Hematopoietic multipotent progenitor cell treated with erythropoietin and hydrocortisone succinate and interleukin-3 and kit ligand, for 15 days (in vitro differentiated cells): ENCODE measurements around the gene AGO3.

Source experiments
- DNase-seq: peaks from one replicate; pipeline ENCODE4 v3.0.0-alpha.2; 2015; ENCODE audit warnings: low spot score

Gene AGO3

GRCh38 chr1:36096500-36097432 is 165.9 kb downstream of the AGO3 start:
- no peak for DNase-seq

DNA sequence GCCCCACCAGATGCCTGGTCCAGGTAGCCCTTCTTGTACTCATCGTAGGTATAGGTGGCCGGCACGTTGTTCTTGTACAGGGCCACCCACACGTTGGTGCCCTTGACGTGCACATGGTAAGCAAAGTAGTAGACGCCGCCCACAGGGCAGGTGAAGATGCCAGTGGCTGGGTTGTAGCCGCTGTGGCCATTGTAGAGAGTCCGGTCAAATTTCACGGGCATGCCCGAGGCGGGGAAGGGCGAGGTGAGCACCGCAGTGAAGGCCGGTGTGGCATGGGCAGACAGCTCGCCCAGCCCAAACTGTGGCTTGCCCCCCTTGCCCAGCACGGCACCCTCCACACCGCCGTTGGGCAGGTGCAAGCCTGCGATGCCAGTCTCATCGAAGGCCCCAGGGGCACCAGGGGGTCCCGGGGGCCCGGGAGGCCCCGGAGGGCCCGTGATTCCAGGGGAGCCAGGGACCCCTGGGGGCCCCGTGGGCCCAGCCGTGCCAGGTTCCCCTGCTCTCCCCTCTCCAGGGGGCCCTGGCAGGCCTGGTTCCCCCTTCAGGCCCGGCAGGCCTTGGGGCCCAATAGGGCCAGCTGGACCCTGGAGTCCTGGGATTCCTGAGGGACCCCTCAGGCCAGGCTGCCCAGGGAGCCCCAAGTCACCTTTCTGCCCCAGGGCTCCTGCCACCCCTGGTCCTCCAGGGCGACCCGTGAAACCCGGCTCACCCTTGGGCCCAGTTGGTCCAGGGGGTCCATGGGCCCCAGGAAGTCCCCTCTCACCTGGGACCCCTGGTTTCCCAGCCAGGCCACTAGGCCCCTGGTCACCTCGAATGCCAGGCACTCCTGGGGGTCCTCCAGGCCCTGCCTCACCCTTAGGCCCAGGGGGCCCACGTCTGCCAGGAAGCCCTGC is 167.0 kb downstream of the AGO3 start:
- no peak for DNase-seq

GRCh38 chr1:36098650-36099365 is 167.9 kb downstream of the AGO3 start:
- no peak for DNase-seq

DNA sequence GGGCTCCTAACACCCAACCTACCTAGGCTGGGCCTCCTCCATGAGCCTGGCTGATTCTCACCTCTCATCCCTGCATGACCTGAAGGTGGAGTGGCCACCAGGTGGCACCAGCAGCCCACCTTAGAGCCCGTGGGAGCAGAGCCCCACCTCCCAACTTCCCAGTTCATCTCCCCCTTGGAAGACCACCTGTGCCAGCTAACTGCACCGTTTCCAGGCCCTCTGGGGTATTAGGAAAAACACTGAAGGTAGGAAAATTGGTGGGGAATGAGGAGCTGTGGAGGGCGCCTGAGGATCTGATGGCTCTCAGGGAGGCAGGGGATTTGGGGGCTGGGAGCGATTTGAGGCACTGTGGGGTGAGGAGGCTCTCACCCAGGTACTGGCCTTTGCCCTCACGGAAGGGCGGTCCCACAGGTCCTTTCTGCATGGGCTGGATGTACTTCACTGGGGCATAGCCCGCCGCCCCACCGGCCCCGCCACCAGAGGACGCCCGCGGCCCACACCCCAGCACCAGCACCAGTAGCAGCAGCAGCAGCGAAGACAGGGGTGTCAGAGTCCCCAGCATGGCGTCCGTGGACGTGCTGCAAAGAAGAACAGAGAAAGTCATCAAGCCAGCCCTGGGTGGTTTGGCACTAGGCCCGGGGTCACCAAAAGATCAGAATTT is 168.9 kb downstream of the AGO3 start:
- DNase-seq, result peak; percentile 76

- DNase-seq, result no peak
Observed at GRCh38 chr1:36100376-36100775, 169.5 kb downstream of the AGO3 start.

DNA sequence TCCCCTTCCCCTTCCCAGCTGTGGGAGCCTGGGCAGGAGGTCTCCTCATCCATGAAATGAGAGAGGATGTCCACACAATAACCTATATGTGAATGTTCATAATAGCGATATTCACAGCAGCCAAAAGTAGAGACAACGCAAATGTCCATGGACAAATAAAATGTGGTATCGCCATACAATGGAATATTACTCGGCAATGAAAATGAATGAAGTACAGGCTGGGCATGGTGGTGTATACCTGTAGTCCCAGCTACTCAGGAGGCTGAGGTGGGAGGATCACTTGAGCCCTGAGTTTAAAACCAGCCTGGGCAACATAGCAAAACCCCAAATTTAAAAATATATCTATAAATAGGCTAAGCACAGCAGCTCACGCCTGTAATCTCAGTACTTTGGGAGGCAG is 170.6 kb downstream of the AGO3 start:
- DNase-seq, result no peak

DNA sequence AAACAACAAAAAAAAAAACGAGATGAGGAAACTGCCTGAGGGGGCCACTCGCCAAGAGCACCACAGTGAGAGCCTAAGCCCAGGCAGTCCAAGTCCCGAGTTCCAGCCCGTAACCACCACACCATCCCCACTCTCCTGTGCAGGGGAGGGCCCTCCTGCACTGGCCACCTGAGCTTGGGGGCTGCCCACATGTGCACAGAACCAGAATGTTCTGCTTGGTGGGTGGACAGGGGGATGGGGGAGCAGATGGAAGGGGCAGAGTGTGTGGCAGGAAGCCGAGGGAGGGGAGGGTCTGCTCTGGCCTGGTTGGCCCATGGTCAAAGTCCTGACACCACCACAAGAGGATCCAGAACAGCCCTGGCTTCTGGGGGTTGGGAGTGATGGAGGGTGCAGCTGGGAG is 175.4 kb downstream of the AGO3 start:
- no peak for DNase-seq

- DNase-seq, result no peak
Observed at GRCh38 chr1:36107394-36107793, 176.5 kb downstream of the AGO3 start.

- no peak for DNase-seq
Observed at GRCh38 chr1:36108314-36108713, 177.4 kb downstream of the AGO3 start.

- no peak for DNase-seq
Observed at GRCh38 chr1:36109041-36109679, 178.3 kb downstream of the AGO3 start.

DNA sequence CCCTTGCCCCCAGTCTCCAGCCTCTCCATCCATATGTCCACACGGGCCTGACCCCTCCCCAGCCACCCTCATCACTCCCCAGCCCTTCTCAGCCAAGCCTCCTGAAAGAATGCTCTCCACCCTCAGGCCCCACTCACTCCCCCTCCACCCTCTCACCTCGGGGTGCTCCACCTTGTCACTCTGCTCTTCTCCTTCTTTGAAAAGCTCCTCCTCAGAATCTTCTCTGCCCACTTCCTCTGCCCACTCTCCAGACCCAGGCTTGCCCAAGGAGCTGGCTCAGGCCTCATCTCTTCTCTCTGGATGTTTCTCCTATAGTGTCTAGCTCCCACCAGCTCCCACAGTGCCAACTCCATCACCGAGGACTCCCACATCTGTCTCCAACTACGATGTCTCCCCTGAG is 180.2 kb downstream of the AGO3 start:
- no peak for DNase-seq

DNA sequence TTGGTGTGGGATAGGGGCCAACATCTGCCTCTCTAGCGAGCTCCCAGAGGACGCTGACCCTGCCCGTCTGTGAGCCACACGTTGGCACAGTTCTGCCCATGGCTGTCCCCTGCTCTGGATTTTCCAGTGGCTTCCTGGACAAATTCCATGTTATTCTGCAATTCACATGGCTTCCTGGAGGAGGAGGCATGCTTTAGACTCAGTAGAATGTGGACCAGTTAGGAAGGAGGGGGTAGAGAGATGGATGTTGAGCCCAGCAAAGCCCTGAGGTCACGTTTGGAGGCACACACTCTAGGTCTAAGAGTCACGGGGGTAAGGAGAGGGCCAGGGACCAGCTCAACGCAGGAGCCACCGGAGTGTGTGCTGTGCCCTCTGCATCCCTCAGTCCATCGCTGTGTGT is 181.9 kb downstream of the AGO3 start:
- no peak for DNase-seq

GRCh38 chr1:36114371-36114770 is 183.5 kb downstream of the AGO3 start:
- DNase-seq, result no peak

DNA sequence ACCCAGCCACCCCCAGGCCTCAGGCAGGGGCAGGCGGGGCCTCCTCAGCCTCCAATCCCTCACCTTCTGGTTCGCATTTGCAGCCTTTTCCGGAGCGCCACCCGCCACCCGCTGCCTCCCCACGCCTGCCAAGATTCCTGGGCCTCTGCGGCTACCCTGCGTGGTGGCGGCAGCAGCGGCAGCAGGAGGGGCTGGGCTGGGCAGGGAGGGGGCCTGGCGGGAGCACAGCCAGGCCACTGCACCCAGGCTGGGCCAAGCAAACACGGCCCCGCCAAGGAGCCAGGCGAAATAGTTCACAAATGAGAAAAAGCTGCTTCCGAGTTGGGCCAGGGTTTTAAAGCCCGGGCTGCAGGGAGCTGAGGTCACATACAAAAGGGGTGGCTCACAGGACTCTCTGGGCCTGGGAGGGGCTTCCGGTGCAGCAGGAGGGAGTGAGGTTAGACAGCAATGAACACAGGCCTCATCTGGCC is 184.3 kb downstream of the AGO3 start:
- DNase-seq, result no peak

DNA sequence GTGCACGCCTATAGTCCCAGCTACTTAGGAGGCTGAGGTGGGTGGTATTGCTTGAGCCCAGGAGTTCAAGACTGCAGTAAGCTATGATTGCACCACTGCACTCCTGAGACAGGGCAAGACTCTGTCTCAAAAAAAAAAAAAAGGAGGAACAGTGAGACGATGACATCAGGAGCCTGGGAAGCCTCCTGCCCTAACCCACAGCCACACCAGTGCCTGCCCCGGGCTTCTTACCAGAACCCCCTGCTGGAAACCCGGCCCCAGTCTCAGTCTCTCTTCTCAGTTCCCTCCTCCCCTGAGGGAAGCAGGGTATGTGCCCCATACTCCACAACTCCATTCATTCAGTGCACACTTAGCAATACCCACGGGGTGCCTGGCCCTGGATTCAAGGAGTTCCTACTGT is 185.0 kb downstream of the AGO3 start:
- no peak for DNase-seq

DNA sequence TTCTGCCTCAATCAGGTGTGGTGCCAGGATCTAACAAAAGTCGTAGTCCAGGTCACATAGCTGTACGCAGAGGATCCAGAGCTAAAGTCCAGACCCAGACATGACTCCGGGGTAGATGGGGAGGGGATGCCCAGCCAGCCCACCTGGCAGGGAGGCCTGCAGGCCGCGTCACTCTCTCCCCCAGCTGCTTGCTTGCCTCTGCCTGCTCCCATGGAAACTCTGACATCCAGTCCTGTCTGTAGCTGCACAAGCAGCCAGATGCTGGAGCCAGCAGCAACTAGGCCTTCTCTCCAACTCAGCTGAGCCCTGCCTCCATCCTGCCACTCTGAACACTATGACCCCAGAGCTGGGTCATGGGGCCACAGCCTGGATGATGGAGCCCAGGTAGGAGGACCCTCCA is 186.0 kb downstream of the AGO3 start:
- no peak for DNase-seq

- no peak for DNase-seq
Observed at GRCh38 chr1:36118447-36119204, 187.7 kb downstream of the AGO3 start.

GRCh38 chr1:36119456-36119855 is 188.6 kb downstream of the AGO3 start:
- DNase-seq, result no peak
